Retinal pigment epithelial cell (primary cell): ENCODE data around the gene GPN3.

Experiments
- DNase-seq: peaks from one replicate; pipeline ENCODE4 v3.0.0-alpha.2; 2010; ENCODE audit warnings: low read depth
- H3K4me3 ChIP-seq: 2 replicates; pipeline ENCODE4 v1.5.1; 2011; ENCODE audit warnings: mild to moderate bottlenecking, low read length, control low read depth, moderate library complexity
- TF ChIP-seq, protein P1 (sequence below): conservative IDR thresholded peaks from 2 replicates; pipeline ENCODE4 v1.5.1; 2011; ENCODE audit warnings: low read depth, low read length, control low read depth, inconsistent platforms

Gene GPN3

DNA sequence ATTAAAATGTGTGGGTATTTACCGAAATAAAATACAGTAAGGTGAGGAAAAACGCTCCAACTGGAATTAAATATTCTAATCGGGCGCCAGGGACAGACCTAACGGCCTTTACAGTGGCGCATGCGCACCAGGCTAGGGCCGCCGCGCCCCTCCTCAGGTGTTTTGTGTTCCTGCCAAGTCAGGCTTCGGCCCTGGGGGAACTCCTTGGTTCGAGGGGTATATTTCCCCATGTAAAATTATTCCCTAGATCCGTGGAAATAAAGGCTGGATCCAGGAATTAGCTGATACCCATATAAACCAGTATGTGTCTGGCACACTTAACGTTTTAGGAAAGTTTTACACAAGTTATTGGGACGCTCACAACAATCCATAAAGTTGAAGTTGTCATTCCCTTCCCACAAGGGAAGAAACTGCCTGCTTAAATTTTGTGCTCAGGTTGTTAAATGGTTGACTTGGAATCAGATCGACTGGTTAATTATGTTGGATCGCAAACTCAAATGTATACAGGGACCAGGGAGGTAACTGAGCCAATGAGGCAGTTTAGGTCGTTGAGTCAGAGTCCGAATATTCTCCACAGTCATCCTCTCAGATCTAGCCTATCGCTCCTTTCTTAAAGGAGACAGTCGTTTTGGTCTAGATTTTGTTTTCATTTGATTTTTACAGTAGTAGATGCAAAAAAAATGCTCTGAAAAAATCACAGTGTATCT, 63.9 kb downstream of the GPN3 start:
- no peak for DNase-seq

DNA sequence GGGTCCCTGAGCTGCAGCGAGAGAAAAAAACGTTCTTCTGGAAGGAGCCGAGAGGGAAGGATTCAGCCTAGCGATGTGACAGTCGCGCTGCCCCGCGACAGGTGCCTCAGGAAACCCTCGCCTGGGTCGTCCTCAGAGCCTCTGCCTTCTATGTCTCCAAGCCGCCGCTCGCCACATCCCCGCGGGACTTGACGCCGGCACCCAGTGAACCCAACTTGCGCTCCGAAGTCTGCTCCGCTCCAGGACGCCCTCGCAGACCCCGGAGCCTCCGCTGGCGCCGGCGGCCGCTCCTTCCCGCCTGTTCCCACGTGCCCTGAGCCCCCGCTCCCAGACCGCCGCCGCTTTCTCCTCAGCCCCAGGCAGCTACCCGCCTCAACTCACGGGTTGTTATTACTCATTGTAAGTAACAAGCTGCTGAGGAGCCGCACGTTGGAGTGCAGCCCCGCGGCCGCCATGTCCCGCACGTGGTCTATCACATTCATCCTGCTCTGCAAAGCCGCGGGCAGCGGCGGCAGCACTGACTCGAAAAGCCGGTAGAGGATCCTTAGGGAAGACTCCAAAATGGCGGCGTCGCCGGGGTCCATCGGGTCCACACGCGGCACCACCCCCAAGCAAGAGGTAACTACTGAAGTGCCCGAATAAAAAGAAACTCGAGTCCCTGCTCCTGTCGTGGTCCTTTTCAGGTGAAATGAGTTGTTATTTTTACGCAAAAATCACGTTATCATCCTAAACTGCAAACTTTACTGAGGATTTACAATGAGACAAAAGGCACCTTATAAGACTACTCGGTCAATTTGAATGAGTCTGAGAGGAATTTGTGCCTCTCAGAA, 64.7 kb downstream of the GPN3 start, which contains the start of gene ANAPC7:
ANAPC7 (minus strand) TSS at position 563 of the 830 bp plus-strand sequence; CDS start at position 482, 81 bp downstream.
- peak; percentile 60 for DNase-seq
- peak within 1 kb of the TSS; percentile 86 for H3K4me3 ChIP-seq
- TF ChIP-seq, protein P1, sequence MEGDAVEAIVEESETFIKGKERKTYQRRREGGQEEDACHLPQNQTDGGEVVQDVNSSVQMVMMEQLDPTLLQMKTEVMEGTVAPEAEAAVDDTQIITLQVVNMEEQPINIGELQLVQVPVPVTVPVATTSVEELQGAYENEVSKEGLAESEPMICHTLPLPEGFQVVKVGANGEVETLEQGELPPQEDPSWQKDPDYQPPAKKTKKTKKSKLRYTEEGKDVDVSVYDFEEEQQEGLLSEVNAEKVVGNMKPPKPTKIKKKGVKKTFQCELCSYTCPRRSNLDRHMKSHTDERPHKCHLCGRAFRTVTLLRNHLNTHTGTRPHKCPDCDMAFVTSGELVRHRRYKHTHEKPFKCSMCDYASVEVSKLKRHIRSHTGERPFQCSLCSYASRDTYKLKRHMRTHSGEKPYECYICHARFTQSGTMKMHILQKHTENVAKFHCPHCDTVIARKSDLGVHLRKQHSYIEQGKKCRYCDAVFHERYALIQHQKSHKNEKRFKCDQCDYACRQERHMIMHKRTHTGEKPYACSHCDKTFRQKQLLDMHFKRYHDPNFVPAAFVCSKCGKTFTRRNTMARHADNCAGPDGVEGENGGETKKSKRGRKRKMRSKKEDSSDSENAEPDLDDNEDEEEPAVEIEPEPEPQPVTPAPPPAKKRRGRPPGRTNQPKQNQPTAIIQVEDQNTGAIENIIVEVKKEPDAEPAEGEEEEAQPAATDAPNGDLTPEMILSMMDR, result peak; percentile 7

More for the DNA sequence above, 63.9 kb downstream of the GPN3 start:
- H3K4me3 ChIP-seq, result peak overlapping the region; percentile 86
- TF ChIP-seq, protein P1, result no peak
